Measurements from ENCODE around the gene MARK2. TPM values are rescaled to one million over a fixed set of nuclear protein-coding genes. Genes with fewer than 3 reads are reported as not detected.

The MARK2 gene
- total and polyA plus RNA-seq, 2 of the 8 experiments (the other 6 are each of a cell fraction or from before 2014, with no cell fraction given), result 19.3 to 58.5 TPM

DNA sequence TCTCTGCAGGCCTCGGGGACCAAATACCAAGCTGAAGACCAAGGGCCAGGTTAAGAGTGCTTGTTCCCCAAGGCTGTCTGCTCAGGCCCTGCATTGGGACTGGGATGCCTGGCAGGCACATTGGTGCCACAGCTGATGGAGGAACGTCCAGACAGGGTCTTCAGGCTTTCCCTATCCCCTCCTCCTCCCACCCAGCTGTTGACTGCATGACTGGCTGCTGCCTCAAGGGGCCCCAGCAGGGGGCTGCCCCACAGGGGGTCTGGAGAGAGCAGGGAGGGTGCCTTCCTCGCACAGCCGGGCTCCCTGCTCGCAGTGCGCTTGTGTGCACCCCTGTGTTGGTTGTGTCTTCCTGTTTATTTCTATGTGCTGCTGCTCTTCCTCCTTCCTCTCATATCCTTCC, 68.2 kb downstream of the MARK2 start:
- TF ChIP-seq NRF1 (IDR thresholded peaks at IDR 0.05; ENCODE audit: low read depth, low read length) (no peak), CBX5 (IDR thresholded peaks at IDR 0.05; ENCODE audit: low read depth, low read length) (no peak), KDM4A (IDR thresholded peaks at IDR 0.05; ENCODE audit: low read depth, low read length, severe bottlenecking) (no peak)
- Histone ChIP-seq H3K36me3 (ENCODE audit: control insufficient read depth in 2 of 4, insufficient read depth in 4 of 4, low read length in 3 of 4) (peaks cover 9 to 45% (median 19%) of the 10 kb centered on the region in 4 experiments; a peak in 7 of 8 replicates), H4K5ac (ENCODE audit: insufficient read length, low read depth, low read length) (no peak overlapping the region), H2AFZ (ENCODE audit: low read length) (no peak overlapping the region), H3K27ac (ENCODE audit: low read depth, low read length) (peak overlapping the region; percentile 11; the same call in 1 of the 2 replicates), H3K79me1 (ENCODE audit: low read depth, low read length) (peaks cover 7% of the 10 kb centered on the region), H3K79me2 (ENCODE audit: control insufficient read depth in 1 of 2, insufficient read depth in 2 of 2, low read length in 2 of 2) (no peaks in the 10 kb centered on the region), H4K20me1 (replicated peaks in 1 of 2; ENCODE audit: control insufficient read depth in 1 of 2, insufficient read depth in 2 of 2, low read length in 2 of 2) (peaks cover 5 to 9% of the 10 kb centered on the region in 2 experiments), H4K91ac (replicated peaks; ENCODE audit: insufficient read length, low read length) (peak overlapping the region; percentile 5), H3K27me3 (replicated peaks in 1 of 4; ENCODE audit: control insufficient read depth in 3 of 4, extremely low read depth in 1 of 4, insufficient read depth in 3 of 4, low read length in 3 of 4) (no peaks in the 10 kb centered on the region), H3K14ac (ENCODE audit: insufficient read length) (no peak overlapping the region), H3K4me3 (ENCODE audit: extremely low read depth in 1 of 4, insufficient read depth in 2 of 4, low read depth in 3 of 4, low read length in 4 of 4) (no peak overlapping the region), H3K56ac (replicated peaks; ENCODE audit: insufficient read length, low read depth, low read length) (peak overlapping the region; percentile 2), H2BK5ac (ENCODE audit: low read depth, low read length) (0 out of 2 replicates have a peak overlapping the region, but pooled peaks have one; percentile 78), H3K9ac (replicated peaks in 1 of 4; ENCODE audit: extremely low read depth in 1 of 4, low read depth in 3 of 4, low read length in 3 of 4) (no peak overlapping the region), H3K4ac (replicated peaks; ENCODE audit: insufficient read length, low read depth, low read length) (peak overlapping the region; percentile 74), H3K4me2 (ENCODE audit: insufficient read depth in 1 of 2, low read depth in 2 of 2, low read length in 2 of 2) (no peak overlapping the region), H2BK12ac (ENCODE audit: low read depth, low read length) (no peak overlapping the region), H4K8ac (ENCODE audit: extremely low read depth, insufficient read depth, low read length) (no peak overlapping the region), H3K23ac (ENCODE audit: insufficient read length) (no peak overlapping the region), H2BK20ac (ENCODE audit: low read length) (no peak overlapping the region), H2BK15ac (ENCODE audit: low read length) (0 out of 2 replicates have a peak overlapping the region, but pooled peaks have one; percentile 72), H3K18ac (ENCODE audit: extremely low read depth, low read length) (peak overlapping the region; percentile 71), H2BK120ac (replicated peaks; ENCODE audit: low read depth, low read length) (no peak overlapping the region), H2AK5ac (ENCODE audit: low read depth, low read length) (peak overlapping the region; percentile 55; the same call in 1 of the 2 replicates), H3K23me2 (ENCODE audit: low read depth, low read length) (no peaks in the 10 kb centered on the region; the same call in 1 of the 2 replicates), H3K9me3 (ENCODE audit: insufficient read depth in 2 of 2, low read depth in 1 of 2, low read length in 1 of 2) (no peaks in the 10 kb centered on the region), H3K4me1 (replicated peaks in 1 of 4; ENCODE audit: control insufficient read depth in 3 of 4, insufficient read depth in 4 of 4, low read length in 3 of 4) (peaks cover 6 to 51% (median 41%) of the 10 kb centered on the region in 4 experiments)
- FAIRE-seq, result no peak
- no peak for DNase-seq (ENCODE audit: low read depth in 1 of 2, low spot score in 2 of 2)
- POLR2A ChIA-PET (ENCODE audit: partially characterized antibody), result interaction anchor here (0.9 to 6.1 kb wide), 5 partner anchors 9 to 70 kb away, joined by 4 to 74 read pairs (median 4); partner anchors contain the start of gene RCOR2
- 93% methylated on average over 4 of the region's 6 CpGs; no CpG with 5 or more reads in 1 of the 2 experiments for WGBS, 2 experiments (ENCODE audit: extremely low coverage in 1 of 2, insufficient coverage in 1 of 2, insufficient read length in 1 of 2, insufficient replicate concordance in 2 of 2, low coverage in 1 of 2, low lambda C conversion rate in 2 of 2, missing lambda C conversion rate in 1 of 2)
- CTCF ChIA-PET (ENCODE audit: partially characterized antibody), result interaction anchor here (0.5 to 11.1 kb wide), 31 partner anchors 9 to 143 kb away, joined by 3 to 163 read pairs (median 4); partner anchors contain the start of genes MARK2, RCOR2 and ZFTA
